Eye (tissue), 1 donor: ENCODE measurements around the gene INVS.

Source experiments
- DNase-seq: peaks from one replicate; pipeline ENCODE4 v3.0.0-alpha.2; 2015

Gene INVS

DNA sequence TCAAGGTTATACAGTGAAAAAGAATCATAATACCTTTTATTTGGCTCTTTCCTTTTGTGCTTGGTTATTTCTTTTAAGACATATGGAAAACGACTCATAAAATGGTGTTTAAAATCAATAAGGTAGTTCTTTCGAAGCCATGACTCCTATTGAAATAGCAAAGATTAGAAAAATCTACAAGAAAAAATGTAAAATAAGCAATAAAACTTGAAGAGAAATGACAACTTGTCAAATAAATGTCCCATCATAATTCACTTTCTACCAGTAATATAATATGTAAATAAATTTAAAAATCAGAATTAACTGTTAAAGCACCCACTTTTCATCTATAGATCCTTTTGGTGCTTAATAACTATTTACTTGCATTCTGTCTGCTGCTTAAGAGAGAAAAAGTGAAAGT, 241.2 kb downstream of the INVS start:
- no peak for DNase-seq

DNA sequence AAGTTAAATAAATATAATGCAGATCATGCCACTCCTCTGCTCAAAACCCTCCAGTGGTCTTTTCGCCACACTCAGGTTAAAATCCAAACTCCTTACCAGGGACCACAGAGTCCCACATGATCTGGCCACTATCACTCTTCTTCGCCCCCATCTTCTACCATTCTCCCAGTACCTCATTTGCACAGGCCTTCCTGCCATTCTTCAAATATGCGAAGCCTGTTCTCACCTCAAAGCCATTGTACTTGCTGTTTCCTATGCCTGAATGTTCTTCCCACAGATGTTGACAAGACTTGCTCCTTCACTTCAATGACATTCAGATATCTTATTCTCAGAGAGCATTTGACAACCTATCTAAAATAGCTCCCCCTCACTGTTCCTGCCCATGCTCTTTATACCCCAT, 242.8 kb downstream of the INVS start:
- no peak for DNase-seq

DNA sequence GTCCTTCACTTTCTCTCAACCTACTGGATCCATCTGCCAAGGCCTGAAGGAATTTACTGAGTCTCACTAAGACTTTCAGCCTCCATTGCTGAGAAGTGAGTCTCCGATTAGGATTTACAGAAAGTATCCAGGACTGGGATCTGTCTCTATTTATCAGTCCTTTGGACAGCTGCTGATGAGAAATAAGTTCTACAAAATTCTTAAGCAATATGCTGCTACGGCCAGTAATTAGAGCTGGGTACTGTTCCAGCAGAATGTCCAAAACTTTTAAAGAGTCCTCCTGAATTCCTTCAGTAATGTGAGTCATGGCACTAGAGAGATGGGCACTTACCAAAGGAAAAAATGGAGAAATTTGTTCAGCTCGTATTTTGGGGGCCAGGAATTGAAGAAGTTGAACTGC, 247.8 kb downstream of the INVS start:
- DNase-seq, result no peak

DNA sequence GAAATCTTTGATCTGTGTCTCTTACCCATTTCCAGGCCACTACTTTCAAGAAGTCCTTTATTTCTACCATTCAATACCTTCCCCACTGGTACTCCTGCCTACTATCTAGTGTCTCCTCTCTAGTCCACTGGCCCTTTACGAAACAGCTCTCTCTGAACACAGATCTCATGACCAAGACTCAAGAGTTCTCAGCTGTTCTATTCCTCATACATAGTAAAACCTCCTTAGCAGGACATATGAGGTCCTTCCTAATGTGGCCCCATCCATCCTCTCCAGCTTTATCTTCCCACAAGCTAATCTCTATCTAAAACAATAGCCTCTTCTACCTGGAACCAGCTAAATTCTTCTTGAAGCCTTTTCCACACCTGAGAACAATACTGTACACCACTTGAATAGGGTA, 251.1 kb downstream of the INVS start:
- DNase-seq, result no peak
